ENCODE results near the gene ACSL6. TPM values are rescaled to one million over a fixed set of nuclear protein-coding genes. Genes with fewer than 3 reads are reported as not detected.

Gene ACSL6
- total and polyA plus RNA-seq, 4 donors, result 0.10 to 6.7 (median 0.38) TPM

- no peaks in the 10 kb centered on the region for H3K36me3 ChIP-seq (ENCODE audit: control insufficient read depth in 4 of 4, insufficient read depth in 4 of 4, low read length in 4 of 4)
- TF ChIP-seq CTCF (IDR thresholded peaks at IDR 0.05; ENCODE audit: control extremely low read depth, extremely low read depth), result no peak
- no peaks in the 10 kb centered on the region for H3K27me3 ChIP-seq (ENCODE audit: control insufficient read depth in 3 of 3, insufficient read depth in 3 of 3, low read length in 2 of 3)
- H3K4me1 ChIP-seq (ENCODE audit: control insufficient read depth in 5 of 5, insufficient read depth in 5 of 5, low read length in 5 of 5), result no peaks in the 10 kb centered on the region
- H3K27ac ChIP-seq (ENCODE audit: low read depth in 1 of 2, low read length in 1 of 2), result no peak overlapping the region
- 97 to 98% methylated on average over 1 of the region's 1 CpG for WGBS, 2 donors
- DNase-seq, result no peak
- H3K4me3 ChIP-seq, result no peak overlapping the region
- H3K9me3 ChIP-seq (ENCODE audit: control insufficient read depth in 4 of 4, insufficient read depth in 3 of 4, low read length in 3 of 4), result no peaks in the 10 kb centered on the region
- H3K9ac ChIP-seq (ENCODE audit: insufficient read depth in 1 of 2, low read length in 2 of 2), result no peak overlapping the region
- ATAC-seq (ENCODE audit: insufficient read depth, low FRiP score), result no peak
Observed at GRCh38 chr5:131950706-131951105, 60.8 kb downstream of the ACSL6 start.

- Histone ChIP-seq H3K4me3 (no peak overlapping the region), H3K27me3 (ENCODE audit: control insufficient read depth in 3 of 3, insufficient read depth in 3 of 3, low read length in 2 of 3) (no peaks in the 10 kb centered on the region), H3K27ac (ENCODE audit: low read depth in 1 of 2, low read length in 1 of 2) (no peak overlapping the region), H3K9ac (ENCODE audit: insufficient read depth in 1 of 2, low read length in 2 of 2) (no peak overlapping the region), H3K36me3 (ENCODE audit: control insufficient read depth in 4 of 4, insufficient read depth in 4 of 4, low read length in 4 of 4) (no peaks in the 10 kb centered on the region), H3K4me1 (ENCODE audit: control insufficient read depth in 5 of 5, insufficient read depth in 5 of 5, low read length in 5 of 5) (no peaks in the 10 kb centered on the region), H3K9me3 (ENCODE audit: control insufficient read depth in 4 of 4, insufficient read depth in 3 of 4, low read length in 3 of 4) (no peaks in the 10 kb centered on the region)
- WGBS, 2 donors, result 52 to 71% methylated on average over 2 of the region's 2 CpGs
- TF ChIP-seq CTCF (IDR thresholded peaks at IDR 0.05; ENCODE audit: control extremely low read depth, extremely low read depth), result no peak
- ATAC-seq (ENCODE audit: insufficient read depth, low FRiP score) (no peak), DNase-seq (no peak)
Observed at GRCh38 chr5:131947445-131947844, 64.0 kb downstream of the ACSL6 start.

- ATAC-seq (ENCODE audit: insufficient read depth, low FRiP score), result no peak
- peak in 1 of 3 donors; percentile 9 for DNase-seq
- no peaks in the 10 kb centered on the region for H3K36me3 ChIP-seq (ENCODE audit: control insufficient read depth in 4 of 4, insufficient read depth in 4 of 4, low read length in 4 of 4)
- TF ChIP-seq CTCF (IDR thresholded peaks at IDR 0.05; ENCODE audit: control extremely low read depth, extremely low read depth), result no peak
- H3K27ac ChIP-seq (ENCODE audit: low read depth in 1 of 2, low read length in 1 of 2), result no peak within 1 kb of the TSS
- H3K4me1 ChIP-seq (ENCODE audit: control insufficient read depth in 5 of 5, insufficient read depth in 5 of 5, low read length in 5 of 5), result no peaks in the 10 kb centered on the region
- 81 to 89% methylated on average over 24 of the region's 24 CpGs for WGBS, 2 donors
- H3K27me3 ChIP-seq (ENCODE audit: control insufficient read depth in 3 of 3, insufficient read depth in 3 of 3, low read length in 2 of 3), result no peaks in the 10 kb centered on the region
- H3K9me3 ChIP-seq (ENCODE audit: control insufficient read depth in 4 of 4, insufficient read depth in 3 of 4, low read length in 3 of 4), result no peaks in the 10 kb centered on the region
- H3K4me3 ChIP-seq, result no peak within 1 kb of the TSS
- H3K9ac ChIP-seq (ENCODE audit: insufficient read depth in 1 of 2, low read length in 2 of 2), result no peak within 1 kb of the TSS
Observed at GRCh38 chr5:131945551-131946168, 65.8 kb downstream of the ACSL6 start, which contains the start of gene MEIKIN. TSS of gene MEIKIN (minus strand) at chr5:131945663. CDS start at chr5:131945505, 158 bp downstream.

Data from lung (tissue), 12 donors.